Activated CD4-positive, alpha-beta T cell treated with anti-CD3 and anti-CD28 coated beads, Interleukin-2, amount 50 U/mL, for 48 hours (primary cell): ENCODE measurements around the gene ZNF234.
"Not testable (repeated sequence)": the region's sequence is repeated elsewhere in the genome, so short reads cannot be mapped to it uniquely, and the experiment has no call there.

Experiments used
- DNase-seq, 2 experiments: peaks; one replicate each; pipeline ENCODE4 v3.0.0-alpha.2; 2020

Gene ZNF234

GRCh38 chr19:44141191-44142058, at the start of gene ZNF234:
Gene ZNF234 (plus strand): TSS chr19:44141554. CDS start chr19:44144633, 3,079 bp downstream.
- peak; percentile 68 to 78 for DNase-seq

GRCh38 chr19:44092108-44092507, 49.2 kb upstream of the ZNF234 start:
- DNase-seq, result no peak

GRCh38 chr19:44093931-44094765, 47.2 kb upstream of the ZNF234 start, which contains the start of gene ZNF224:
Gene ZNF224 (plus strand): TSS chr19:44094361. CDS start chr19:44097874, 3,513 bp downstream.
- DNase-seq, result peak; percentile 84 to 89

GRCh38 chr19:44107751-44108150, 33.6 kb upstream of the ZNF234 start:
- no peak for DNase-seq

GRCh38 chr19:44109458-44109857, 31.9 kb upstream of the ZNF234 start:
- no peak for DNase-seq

- no peak for DNase-seq
Measured at GRCh38 chr19:44111910-44112463, 29.4 kb upstream of the ZNF234 start.

GRCh38 chr19:44112802-44113137, 28.6 kb upstream of the ZNF234 start:
- DNase-seq, result no peak

GRCh38 chr19:44113138-44113783, 28.1 kb upstream of the ZNF234 start, which contains the start of gene ZNF225:
Gene ZNF225 (plus strand): TSS chr19:44113399. CDS start chr19:44115828, 2,429 bp downstream.
- DNase-seq, result peak; percentile 84 to 90

GRCh38 chr19:44113784-44114390, 27.5 kb upstream of the ZNF234 start:
- DNase-seq, result peak; percentile 8 to 13

- not testable (repeated sequence) for DNase-seq
Measured at GRCh38 chr19:44121162-44121561, 20.2 kb upstream of the ZNF234 start.

GRCh38 chr19:44131955-44132354, 9.4 kb upstream of the ZNF234 start:
- DNase-seq, result no peak

- DNase-seq, result peak; percentile 14 to 18
Measured at GRCh38 chr19:44142059-44142433, 692 bp downstream of the ZNF234 start.

GRCh38 chr19:44149776-44150175, 8.4 kb downstream of the ZNF234 start:
- DNase-seq, result no peak

GRCh38 chr19:44151491-44151890, 10.1 kb downstream of the ZNF234 start:
- no peak for DNase-seq

GRCh38 chr19:44156475-44156874, 15.1 kb downstream of the ZNF234 start:
- no peak for DNase-seq

GRCh38 chr19:44163789-44164188, 22.4 kb downstream of the ZNF234 start:
- DNase-seq, result no peak

- no peak for DNase-seq
Measured at GRCh38 chr19:44164327-44164672, 22.9 kb downstream of the ZNF234 start.

- DNase-seq, result peak; percentile 81 to 83
Measured at GRCh38 chr19:44164673-44165512, 23.5 kb downstream of the ZNF234 start, which contains the start of gene ZNF226. Gene ZNF226 (plus strand): TSS chr19:44165100. CDS start chr19:44170081, 4,981 bp downstream.

GRCh38 chr19:44170660-44171059, 29.3 kb downstream of the ZNF234 start:
- DNase-seq, result not testable (repeated sequence)

- DNase-seq, result no peak
Measured at GRCh38 chr19:44176590-44176989, 35.2 kb downstream of the ZNF234 start.

- DNase-seq, result no peak
Measured at GRCh38 chr19:44180968-44181367, 39.6 kb downstream of the ZNF234 start.
